Cardiac fibroblast (primary cell): Measurements from ENCODE around the gene TEAD3.

Experiments
- DNase-seq, 2 donors: peaks; one replicate each; pipeline versions ENCODE4 v3.0.0 to v3.0.0-alpha.2; 2010; ENCODE audit warnings: low read depth in 2 of 2
- H3K4me3 ChIP-seq, 2 donors: replicated peaks in 1 of 2; 1 replicate in 1 of 2; 2 replicates in 1 of 2; pipeline ENCODE4 v1.5.1; 2011; ENCODE audit warnings: low read depth in 2 of 2, low read length in 2 of 2, mild to moderate bottlenecking in 2 of 2, moderate library complexity in 1 of 2
- TF ChIP-seq, protein P1 (sequence below): IDR thresholded peaks from one replicate; pipeline ENCODE4 v1.5.1; 2011; ENCODE audit warnings: low read depth, mild to moderate bottlenecking, low read length, inconsistent platforms

TEAD3 gene

DNA sequence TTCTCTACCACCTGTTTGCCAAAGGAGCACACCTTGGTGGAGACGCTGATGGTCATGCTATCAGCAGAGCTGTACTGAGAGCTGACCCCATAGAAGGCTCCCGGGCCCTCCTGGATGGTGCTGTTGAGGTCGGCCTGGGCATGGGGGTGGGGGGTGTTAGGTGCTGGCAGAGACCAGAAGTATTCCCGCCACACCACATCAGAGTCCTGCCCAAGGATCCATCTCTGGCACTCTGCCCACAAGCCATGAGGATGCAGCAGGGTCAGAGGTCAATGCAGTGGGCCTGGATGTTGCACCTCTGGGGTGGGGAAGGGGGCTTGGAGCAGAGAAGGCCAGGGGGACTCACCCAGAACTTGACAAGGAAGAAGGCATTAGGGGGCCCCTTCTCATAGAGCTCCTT is 21.3 kb downstream of the TEAD3 start:
- TF ChIP-seq, protein P1, sequence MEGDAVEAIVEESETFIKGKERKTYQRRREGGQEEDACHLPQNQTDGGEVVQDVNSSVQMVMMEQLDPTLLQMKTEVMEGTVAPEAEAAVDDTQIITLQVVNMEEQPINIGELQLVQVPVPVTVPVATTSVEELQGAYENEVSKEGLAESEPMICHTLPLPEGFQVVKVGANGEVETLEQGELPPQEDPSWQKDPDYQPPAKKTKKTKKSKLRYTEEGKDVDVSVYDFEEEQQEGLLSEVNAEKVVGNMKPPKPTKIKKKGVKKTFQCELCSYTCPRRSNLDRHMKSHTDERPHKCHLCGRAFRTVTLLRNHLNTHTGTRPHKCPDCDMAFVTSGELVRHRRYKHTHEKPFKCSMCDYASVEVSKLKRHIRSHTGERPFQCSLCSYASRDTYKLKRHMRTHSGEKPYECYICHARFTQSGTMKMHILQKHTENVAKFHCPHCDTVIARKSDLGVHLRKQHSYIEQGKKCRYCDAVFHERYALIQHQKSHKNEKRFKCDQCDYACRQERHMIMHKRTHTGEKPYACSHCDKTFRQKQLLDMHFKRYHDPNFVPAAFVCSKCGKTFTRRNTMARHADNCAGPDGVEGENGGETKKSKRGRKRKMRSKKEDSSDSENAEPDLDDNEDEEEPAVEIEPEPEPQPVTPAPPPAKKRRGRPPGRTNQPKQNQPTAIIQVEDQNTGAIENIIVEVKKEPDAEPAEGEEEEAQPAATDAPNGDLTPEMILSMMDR = no peak
- DNase-seq = no peak
- no peak overlapping the region for H3K4me3 ChIP-seq

DNA sequence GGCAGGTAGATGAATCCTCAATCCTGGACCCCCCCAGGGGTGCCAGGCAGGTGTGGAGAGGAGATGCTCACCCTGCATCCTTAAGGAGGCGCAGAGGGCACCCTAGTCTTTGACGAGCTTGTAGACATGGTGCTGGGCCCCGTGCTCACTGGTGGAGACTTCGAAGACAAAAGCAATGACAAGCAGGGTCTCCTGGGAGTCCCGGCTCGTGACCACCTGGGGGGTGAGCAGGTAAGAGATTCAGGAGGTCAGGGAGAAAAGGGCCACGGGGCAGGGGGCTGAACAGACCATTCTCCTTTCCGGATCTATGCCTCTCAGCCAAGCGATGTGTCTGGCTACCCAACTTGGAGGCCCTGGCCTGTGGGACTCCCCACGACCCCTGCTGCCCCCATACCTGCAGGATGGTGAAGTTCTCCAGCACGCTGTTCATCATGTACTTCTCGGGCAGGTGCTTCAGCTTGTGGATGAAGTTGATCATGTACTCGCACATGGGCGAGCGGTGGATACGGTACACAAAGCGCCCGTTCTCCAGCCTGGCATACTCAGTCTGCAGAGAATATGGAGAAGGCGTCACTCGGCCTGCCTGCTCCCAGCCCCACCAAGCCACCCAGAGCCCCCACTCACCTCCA is 21.8 kb downstream of the TEAD3 start:
- H3K4me3 ChIP-seq = no peak overlapping the region
- TF ChIP-seq, protein P1 = no peak
- no peak for DNase-seq

DNA sequence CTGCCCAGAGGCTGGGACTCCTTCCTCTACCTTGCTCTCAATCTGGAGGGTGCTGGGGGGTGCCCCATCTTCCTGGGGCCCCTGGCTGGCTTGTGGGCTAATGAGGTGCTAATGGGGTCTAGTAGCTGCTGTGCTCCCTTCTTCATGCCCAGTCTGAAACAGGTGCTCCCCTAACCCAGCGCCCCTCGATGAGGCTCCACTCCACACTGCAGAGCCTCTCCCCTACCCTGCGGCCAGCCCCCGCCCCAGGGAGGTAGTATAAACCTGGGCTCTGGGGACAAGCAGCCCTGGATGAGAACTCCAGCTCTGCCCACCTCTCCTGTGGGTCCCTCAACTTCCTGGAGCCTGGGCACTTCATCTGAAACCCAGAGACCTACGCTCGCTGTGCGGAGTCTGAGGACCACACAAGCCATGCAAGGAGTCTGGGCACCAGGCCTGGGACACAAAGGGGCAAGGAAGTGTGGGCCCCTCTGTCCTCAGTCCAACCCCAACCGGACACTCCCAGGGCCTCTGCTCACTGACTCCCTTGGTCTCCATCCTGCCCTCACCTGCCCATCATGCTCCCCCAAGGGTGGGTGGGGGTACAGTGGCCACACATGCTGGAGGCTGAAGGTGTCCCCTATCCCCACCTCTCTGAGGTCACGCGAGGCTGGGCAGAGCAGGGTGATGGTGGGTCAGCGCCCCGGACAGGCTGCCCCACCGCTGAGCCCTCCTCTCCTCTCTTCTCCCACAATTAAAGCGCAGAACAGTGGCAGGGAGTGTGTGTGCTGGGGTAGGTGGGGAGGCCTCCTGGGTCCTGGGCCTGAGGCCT is 22.5 kb downstream of the TEAD3 start:
- no peak for DNase-seq
- TF ChIP-seq, protein P1 = no peak
- H3K4me3 ChIP-seq = no peak overlapping the region

DNA sequence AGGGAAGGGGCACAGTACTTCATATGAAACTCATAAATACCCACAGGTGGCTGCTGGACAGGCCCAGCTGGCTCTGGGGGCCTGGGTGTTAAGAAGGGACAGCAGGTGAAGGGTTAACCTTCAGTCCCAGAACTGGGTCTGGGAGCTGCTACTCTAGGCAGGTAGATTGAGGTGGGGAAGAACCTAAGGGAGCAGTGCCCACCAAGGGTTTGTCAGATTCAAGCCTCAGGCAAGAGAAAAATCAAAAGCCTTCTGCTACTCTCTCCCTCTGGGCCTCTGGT is 23.1 kb downstream of the TEAD3 start:
- TF ChIP-seq, protein P1 = no peak
- no peak overlapping the region for H3K4me3 ChIP-seq
- DNase-seq = no peak

DNA sequence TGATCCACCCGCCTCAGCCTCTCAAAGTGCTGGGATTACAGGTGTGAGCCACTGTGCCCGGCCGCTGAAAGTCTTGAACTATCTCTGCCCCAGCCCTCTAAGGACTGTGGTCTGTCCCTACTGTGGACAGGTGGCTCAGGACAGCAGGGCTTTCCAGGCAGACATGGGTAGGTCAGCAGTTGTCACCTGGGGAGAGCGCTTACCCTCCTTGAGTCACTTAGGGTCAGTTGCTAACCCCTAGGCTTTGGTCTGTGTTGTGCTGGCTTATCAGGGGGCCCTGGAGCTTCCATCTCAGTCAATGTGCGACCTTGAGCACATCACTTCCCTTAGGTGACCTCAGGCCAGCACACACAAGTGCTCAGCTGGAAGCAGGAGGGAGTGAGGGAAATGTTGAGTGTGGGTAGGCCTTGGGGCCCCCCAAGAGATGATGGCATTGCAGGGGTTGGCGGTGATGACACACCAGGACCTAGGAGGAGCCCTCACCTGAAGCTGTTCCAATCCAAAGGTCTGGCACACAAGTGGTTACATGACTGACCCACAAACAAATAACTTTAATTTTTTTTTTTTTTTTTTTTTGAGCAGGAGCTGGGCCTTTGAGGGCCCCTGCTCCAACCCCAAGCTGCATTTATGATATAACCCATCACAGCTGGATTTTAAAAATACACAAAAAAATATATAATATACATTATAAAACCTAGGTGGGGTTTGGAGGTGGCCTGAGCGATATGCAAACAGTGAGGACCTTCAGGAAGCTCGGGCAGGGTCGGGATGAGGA is 23.6 kb downstream of the TEAD3 start:
- DNase-seq = no peak
- no peak overlapping the region for H3K4me3 ChIP-seq
- TF ChIP-seq, protein P1 = no peak

- TF ChIP-seq, protein P1 = no peak
- no peak for DNase-seq
- no peak overlapping the region for H3K4me3 ChIP-seq
Observed at GRCh38 chr6:35471836-35472345, 25.0 kb downstream of the TEAD3 start.
